ENCODE results near the gene DMD. TPM values are rescaled to one million over a fixed set of nuclear protein-coding genes. Genes with fewer than 3 reads are reported as not detected.

The DMD gene
- total RNA-seq, 1 donor from 2014 or later, result 9.7 TPM

- Mint-ChIP-seq H3K4me1 (peaks cover 10% of the 10 kb centered on the region), H3K9me3 (peaks cover 4% of the 10 kb centered on the region), H3K27me3 (ENCODE audit: low read depth) (no peaks in the 10 kb centered on the region), H3K36me3 (ENCODE audit: low read depth) (no peaks in the 10 kb centered on the region), H3K4me3 (no peak overlapping the region), H3K27ac (ENCODE audit: unreplicated experiment) (no peak overlapping the region)
- DNase-seq (ENCODE audit: low read depth, low spot score), result no peak
- no peak for TF ChIP-seq CTCF (conservative IDR thresholded peaks at IDR 0.05)
These were observed 1912.4 kb downstream of the DMD start for GRCh38 chrX:31298916-31299315.

GRCh38 chrX:31297881-31298280, 1913.5 kb downstream of the DMD start:
- Mint-ChIP-seq H3K9me3 (peaks cover 4% of the 10 kb centered on the region), H3K4me1 (peaks cover 10% of the 10 kb centered on the region), H3K36me3 (ENCODE audit: low read depth) (no peaks in the 10 kb centered on the region), H3K27me3 (ENCODE audit: low read depth) (no peaks in the 10 kb centered on the region), H3K27ac (ENCODE audit: unreplicated experiment) (no peak overlapping the region), H3K4me3 (no peak overlapping the region)
- no peak for DNase-seq (ENCODE audit: low read depth, low spot score)
- TF ChIP-seq CTCF (conservative IDR thresholded peaks at IDR 0.05), result no peak

GRCh38 chrX:31294475-31294874, 1916.9 kb downstream of the DMD start:
- Mint-ChIP-seq H3K4me3 (no peak overlapping the region), H3K27ac (ENCODE audit: unreplicated experiment) (no peak overlapping the region), H3K36me3 (ENCODE audit: low read depth) (no peaks in the 10 kb centered on the region), H3K9me3 (peaks cover 7% of the 10 kb centered on the region), H3K27me3 (ENCODE audit: low read depth) (no peaks in the 10 kb centered on the region), H3K4me1 (peaks cover 10% of the 10 kb centered on the region)
- TF ChIP-seq CTCF (conservative IDR thresholded peaks at IDR 0.05), result no peak
- no peak for DNase-seq (ENCODE audit: low read depth, low spot score)

- H3K4me1 Mint-ChIP-seq, result peaks cover under 1% of the 10 kb centered on the region
- no peak overlapping the region for H3K4me3 Mint-ChIP-seq
- no peak for DNase-seq (ENCODE audit: low read depth, low spot score)
- no peaks in the 10 kb centered on the region for H3K27me3 Mint-ChIP-seq (ENCODE audit: low read depth)
- TF ChIP-seq CTCF (conservative IDR thresholded peaks at IDR 0.05), result no peak
- peaks cover 7% of the 10 kb centered on the region for H3K9me3 Mint-ChIP-seq
- H3K27ac Mint-ChIP-seq (ENCODE audit: unreplicated experiment), result no peak overlapping the region
- no peaks in the 10 kb centered on the region for H3K36me3 Mint-ChIP-seq (ENCODE audit: low read depth)
These were observed 1917.9 kb downstream of the DMD start for GRCh38 chrX:31293409-31293808.

- Mint-ChIP-seq H3K27ac (ENCODE audit: unreplicated experiment) (no peak overlapping the region), H3K4me1 (no peaks in the 10 kb centered on the region), H3K27me3 (ENCODE audit: low read depth) (no peaks in the 10 kb centered on the region), H3K4me3 (no peak overlapping the region), H3K36me3 (ENCODE audit: low read depth) (no peaks in the 10 kb centered on the region), H3K9me3 (peaks cover 7% of the 10 kb centered on the region)
- no peak for DNase-seq (ENCODE audit: low read depth, low spot score)
- TF ChIP-seq CTCF (conservative IDR thresholded peaks at IDR 0.05), result no peak
These were observed 1920.2 kb downstream of the DMD start for GRCh38 chrX:31291131-31291530.

- TF ChIP-seq CTCF (conservative IDR thresholded peaks at IDR 0.05), result no peak
- Mint-ChIP-seq H3K9me3 (peaks cover 2% of the 10 kb centered on the region), H3K4me1 (no peaks in the 10 kb centered on the region), H3K27me3 (ENCODE audit: low read depth) (no peaks in the 10 kb centered on the region), H3K27ac (ENCODE audit: unreplicated experiment) (no peak overlapping the region), H3K4me3 (no peak overlapping the region), H3K36me3 (ENCODE audit: low read depth) (peaks cover 2% of the 10 kb centered on the region)
- no peak for DNase-seq (ENCODE audit: low read depth, low spot score)
These were observed 1923.5 kb downstream of the DMD start for GRCh38 chrX:31287861-31288260.
